GM11168 (cell line): ENCODE data around the gene PLXNB3.
"Not testable (repeated sequence)": the region's sequence is repeated elsewhere in the genome, so short reads cannot be mapped to it uniquely, and the experiment has no call there.

Source experiments
- in situ Hi-C: fragments of 300-500 bp; cut with MboI; formaldehyde crosslinking; loops from one replicate; pipeline ENCODE4 v1.12.0; 2022; ENCODE audit warnings: low sequenced_read_pairs; ENCODE audit not compliant: unreplicated experiment

PLXNB3 gene

GRCh38 chrX:153804621-153805020 lies 40.6 kb downstream of the PLXNB3 start:
- in situ Hi-C loops: no loop called here

- in situ Hi-C loops: no loop called here
Observed at GRCh38 chrX:153805436-153805835, 41.4 kb downstream of the PLXNB3 start.

GRCh38 chrX:153806999-153807575 lies 43.0 kb downstream of the PLXNB3 start:
- in situ Hi-C loops: no loop called here

GRCh38 chrX:153807976-153808375 lies 43.9 kb downstream of the PLXNB3 start:
- in situ Hi-C loops: no loop called here

- in situ Hi-C loops: no loop called here
Observed at GRCh38 chrX:153812220-153812619, 48.2 kb downstream of the PLXNB3 start.

- in situ Hi-C loops: no loop called here
Observed at GRCh38 chrX:153813161-153813560, 49.1 kb downstream of the PLXNB3 start.

GRCh38 chrX:153814591-153815315 lies 50.7 kb downstream of the PLXNB3 start:
- in situ Hi-C loops: no loop called here

- in situ Hi-C loops: no loop called here
Observed at GRCh38 chrX:153816831-153817690, 53.0 kb downstream of the PLXNB3 start.

- in situ Hi-C loops: not testable (repeated sequence)
Observed at GRCh38 chrX:153818064-153818463, 54.0 kb downstream of the PLXNB3 start.

- in situ Hi-C loops: no loop called here
Observed at GRCh38 chrX:153818571-153819383, 54.7 kb downstream of the PLXNB3 start.

GRCh38 chrX:153819384-153820040 lies 55.5 kb downstream of the PLXNB3 start:
- in situ Hi-C loops: no loop called here

GRCh38 chrX:153820601-153821000 lies 56.6 kb downstream of the PLXNB3 start:
- in situ Hi-C loops: no loop called here

- in situ Hi-C loops: no loop called here
Observed at GRCh38 chrX:153821066-153821465, 57.0 kb downstream of the PLXNB3 start.

GRCh38 chrX:153824348-153824747 lies 60.3 kb downstream of the PLXNB3 start:
- in situ Hi-C loops: no loop called here

- in situ Hi-C loops: no loop called here
Observed at GRCh38 chrX:153825042-153825441, 61.0 kb downstream of the PLXNB3 start.
